Endothelial cell of umbilical vein (primary cell): ENCODE results near the gene SOX5. TPM values are rescaled to one million over a fixed set of nuclear protein-coding genes. Genes with fewer than 3 reads are reported as not detected.

Experiments
- BruUV-seq: library from RNA; stranded (reverse); fragments of 400-500 nt; replicated peaks from 2 replicates; lab custom pipeline; 2021; lab: Mats Ljungman, UMichigan
- CTCF ChIA-PET: fragments of 300-600, 350-600 bp; sonication (Branson Sonifier 250); formaldehyde crosslinking; loops from one replicate; lab custom pipeline; 2021; ENCODE audit warnings: antibody characterized with exemption, inconsistent platforms; lab: Charles Lee
- POLR2A ChIA-PET: fragments of 300-600, 350-600 bp; sonication (Branson Sonifier 250); formaldehyde crosslinking; loops from one replicate; lab custom pipeline; 2021; ENCODE audit warnings: antibody characterized with exemption, inconsistent platforms; lab: Charles Lee
- DNase-seq: peaks from one replicate; pipeline ENCODE4 v3.0.0-alpha.2; 2011; ENCODE audit warnings: low read depth, low spot score
- FAIRE-seq: peaks from 2 replicates; lab custom pipeline; 2011; peaks lifted over from hg19 to GRCh38; lab: Jason Lieb, UNC
- H2AFZ ChIP-seq: 2 replicates; pipeline ENCODE4 v1.6.0; 2012; ENCODE audit warnings: low read depth, low read length, control low read depth, inconsistent platforms
- H3K27ac ChIP-seq: 2 replicates; pipeline ENCODE4 v1.5.1; 2011; ENCODE audit warnings: low read depth, mild to moderate bottlenecking, control low read depth, low read length, moderate library complexity; ENCODE audit not compliant: insufficient read depth
- H3K27me3 ChIP-seq, 2 experiments: 2 replicates each; pipeline versions ENCODE4 v1.6.0 to v1.6.1; 2011; ENCODE audit warnings: low read length in 2 of 2, mixed read lengths in 1 of 2; ENCODE audit not compliant: control insufficient read depth in 2 of 2, insufficient read depth in 2 of 2
- H3K36me3 ChIP-seq, 2 experiments: 2 replicates in 1 of 2; 3 replicates in 1 of 2; pipeline ENCODE4 v1.5.1; 2011; ENCODE audit warnings: low read length in 2 of 2, mild to moderate bottlenecking in 1 of 2, moderate library complexity in 1 of 2; ENCODE audit not compliant: control insufficient read depth in 2 of 2, insufficient read depth in 2 of 2; ENCODE audit errors: extremely low read depth in 1 of 2
- H3K4me1 ChIP-seq: 3 replicates; pipeline ENCODE4 v1.5.1; 2011; ENCODE audit warnings: mild to moderate bottlenecking, low read length; ENCODE audit not compliant: control insufficient read depth, insufficient read depth; ENCODE audit errors: extremely low read depth
- H3K4me2 ChIP-seq: 2 replicates; pipeline ENCODE4 v1.6.1; 2011; ENCODE audit warnings: low read length, control low read depth, mixed read lengths; ENCODE audit not compliant: insufficient read depth
- H3K4me3 ChIP-seq, 3 experiments: fragments of 200-600 bp in 1 of 3; sonication (generic), shearing (Covaris generic) in 1 of 3; replicated peaks in 1 of 3; 2 replicates each; pipeline ENCODE4 v1.5.1; 2011 to 2016; ENCODE audit warnings: control low read depth in 3 of 3, low read length in 3 of 3, mild to moderate bottlenecking in 2 of 3, inconsistent platforms in 1 of 3, low read depth in 1 of 3, moderate library complexity in 1 of 3; ENCODE audit not compliant: insufficient read depth in 1 of 3
- H3K79me2 ChIP-seq: 2 replicates; pipeline ENCODE4 v1.6.0; 2012; ENCODE audit warnings: low read length, inconsistent platforms; ENCODE audit not compliant: control insufficient read depth, insufficient read depth
- H3K9ac ChIP-seq: replicated peaks from 2 replicates; pipeline ENCODE3; 2011; ENCODE audit warnings: low read length, control low read depth; ENCODE audit not compliant: insufficient read depth; ENCODE audit errors: extremely low read depth
- H3K9me1 ChIP-seq: replicated peaks from 3 replicates; pipeline ENCODE4 v1.6.0; 2011; ENCODE audit warnings: mild to moderate bottlenecking, low read length; ENCODE audit not compliant: control insufficient read depth, insufficient read depth; ENCODE audit errors: extremely low read depth
- H3K9me3 ChIP-seq: replicated peaks from 2 replicates; pipeline ENCODE4 v1.5.1; 2012; ENCODE audit warnings: low read length, inconsistent platforms; ENCODE audit not compliant: control insufficient read depth, insufficient read depth
- H4K20me1 ChIP-seq: replicated peaks from 2 replicates; pipeline ENCODE3; 2011; ENCODE audit warnings: mild to moderate bottlenecking, low read length; ENCODE audit not compliant: control insufficient read depth, insufficient read depth; ENCODE audit errors: extremely low read depth
- CTCF ChIP-seq, 2 donors: IDR thresholded peaks; 1 replicate in 1 of 2; 2 replicates in 1 of 2; pipeline ENCODE4 v1.5.1; 2011; ENCODE audit warnings: low read length in 2 of 2, mild to moderate bottlenecking in 2 of 2, moderate library complexity in 2 of 2, control low read depth in 1 of 2, inconsistent platforms in 1 of 2, low read depth in 1 of 2; ENCODE audit not compliant: insufficient read depth in 1 of 2; ENCODE audit errors: extremely low read depth in 1 of 2
- EZH2 ChIP-seq: IDR thresholded peaks from 2 replicates; pipeline ENCODE4 v1.6.1; 2012; ENCODE audit warnings: borderline replicate concordance, low read depth, mild to moderate bottlenecking, moderate library complexity, low read length, inconsistent platforms; ENCODE audit not compliant: severe bottlenecking
- FOS ChIP-seq: IDR thresholded peaks from 2 replicates; pipeline ENCODE4 v1.6.1; 2011; ENCODE audit warnings: mild to moderate bottlenecking, low read length, moderate library complexity, borderline replicate concordance; ENCODE audit not compliant: insufficient read depth
- GATA2 ChIP-seq: IDR thresholded peaks from 2 replicates; pipeline ENCODE4 v1.7.0; 2011; ENCODE audit warnings: low read depth, mild to moderate bottlenecking, moderate library complexity, mixed read lengths, low read length; ENCODE audit not compliant: insufficient read length, insufficient read depth
- JUN ChIP-seq: IDR thresholded peaks from 2 replicates; pipeline ENCODE4 v1.6.1; 2011; ENCODE audit warnings: borderline replicate concordance, low read depth; ENCODE audit not compliant: insufficient read length, insufficient read depth
- MYC ChIP-seq: IDR thresholded peaks from one replicate; pipeline ENCODE4 v1.6.1; 2011; ENCODE audit warnings: mild to moderate bottlenecking, low read depth, low read length
- POLR2A ChIP-seq: IDR thresholded peaks from 2 replicates; pipeline ENCODE4 v1.6.1; 2012; ENCODE audit warnings: low read depth, mild to moderate bottlenecking, control low read depth, low read length
- POLR2AphosphoS5 ChIP-seq: IDR thresholded peaks from 2 replicates; pipeline ENCODE4 v1.6.1; 2012; ENCODE audit warnings: low read depth, mild to moderate bottlenecking, control low read depth, low read length, moderate library complexity; ENCODE audit not compliant: insufficient read depth
- dilution Hi-C: fragments of 300-500 bp; cut with MboI; formaldehyde crosslinking; loops from one replicate; pipeline ENCODE4 v1.15.0; 2019; ENCODE audit warnings: low sequenced_read_pairs; ENCODE audit not compliant: extremely low pct_ligation_motif_present
- intact Hi-C: fragments of 100-400 bp; cut with micrococcal nuclease; formaldehyde crosslinking; loops from one replicate; pipeline ENCODE4 v1.10.0; 2022
- polyA plus RNA-seq, 4 experiments: library from polyadenylated mRNA; depleted of rRNA in 3 of 4; stranded (reverse) in 3 of 4; unstranded in 1 of 4; fragments of >200 nt; gene quantifications; 2 replicates each; pipeline versions ENCODE4 v1.2.1 to v1.2.3, GENCODE V29; 2011 to 2012; ENCODE audit warnings: missing spikeins in 1 of 4
- total RNA-seq: library from RNA; stranded (reverse); gene quantifications from 2 replicates; pipeline ENCODE4 v1.2.3, GENCODE V29; 2021
- TF ChIP-seq, protein P1 (sequence below): IDR thresholded peaks from 2 replicates; pipeline ENCODE4 v1.6.1; 2011; ENCODE audit not compliant: insufficient read depth, insufficient read length

SOX5 gene
- total and polyA plus RNA-seq, 2 donors (not counting 3 experiments of a cell fraction or from before 2014, with no cell fraction given): 0.63 to 3.5 TPM

DNA sequence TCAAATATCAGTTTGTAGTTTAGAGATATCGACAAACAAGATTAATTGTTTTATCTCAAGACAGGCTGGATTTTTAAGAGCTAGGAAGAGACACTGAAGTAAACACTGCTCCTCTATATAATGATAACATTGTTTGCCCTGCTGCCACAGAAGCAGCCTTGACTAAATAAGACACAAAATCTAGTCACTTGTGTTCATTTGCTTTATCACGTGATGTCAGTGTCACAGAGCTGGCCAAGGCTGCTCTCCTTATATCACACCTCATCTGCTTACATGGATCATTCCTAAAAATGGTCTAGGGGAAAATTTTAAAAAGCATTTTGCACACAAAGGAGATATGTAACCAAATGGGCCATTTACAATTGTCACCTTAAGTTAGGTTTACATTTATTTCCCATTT lies 64.1 kb downstream of the SOX5 start:
- POLR2A ChIA-PET: no interaction called here
- H3K9me1 ChIP-seq: no peaks in the 10 kb centered on the region
- no peaks in the 10 kb centered on the region for H3K9me3 ChIP-seq
- H3K4me1 ChIP-seq: peaks cover 7% of the 10 kb centered on the region
- no peak overlapping the region for H2AFZ ChIP-seq
- H3K79me2 ChIP-seq: no peaks in the 10 kb centered on the region
- no peak overlapping the region for H3K4me2 ChIP-seq
- no peak overlapping the region for H3K27ac ChIP-seq
- dilution Hi-C loops: no loop called here
- H3K36me3 ChIP-seq: no peaks in the 10 kb centered on the region
- no peaks in the 10 kb centered on the region for H4K20me1 ChIP-seq
- FAIRE-seq (no peak), DNase-seq (no peak)
- no TSS peak for BruUV-seq
- H3K9ac ChIP-seq: no peak overlapping the region
- H3K27me3 ChIP-seq: peaks cover 0 to 2% of the 10 kb centered on the region in 2 experiments
- no peak for TF ChIP-seq POLR2A
- TF ChIP-seq POLR2AphosphoS5: no peak
- TF ChIP-seq, protein P1, sequence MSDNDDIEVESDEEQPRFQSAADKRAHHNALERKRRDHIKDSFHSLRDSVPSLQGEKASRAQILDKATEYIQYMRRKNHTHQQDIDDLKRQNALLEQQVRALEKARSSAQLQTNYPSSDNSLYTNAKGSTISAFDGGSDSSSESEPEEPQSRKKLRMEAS: no peak
- no peak for TF ChIP-seq FOS
- no peak for TF ChIP-seq EZH2
- TF ChIP-seq GATA2: no peak
- CTCF ChIA-PET: interaction anchor here (0.8 kb wide), 1 partner anchor 25 kb away, joined by 3 read pairs; no protein-coding TSS in a partner anchor
- no peak overlapping the region for H3K4me3 ChIP-seq
- intact Hi-C loops: no loop called here

- DNase-seq: no peak
- CTCF ChIA-PET: interaction anchor here (0.8 kb wide), 1 partner anchor 26 kb away, joined by 3 read pairs; no protein-coding TSS in a partner anchor
- Histone ChIP-seq H3K4me3 (no peak overlapping the region), H3K27ac (no peak overlapping the region), H3K36me3 (no peaks in the 10 kb centered on the region), H3K9me1 (no peaks in the 10 kb centered on the region), H3K4me1 (peaks cover 7% of the 10 kb centered on the region), H3K79me2 (no peaks in the 10 kb centered on the region), H3K9me3 (no peaks in the 10 kb centered on the region), H3K4me2 (no peak overlapping the region), H3K9ac (no peak overlapping the region), H4K20me1 (no peaks in the 10 kb centered on the region), H3K27me3 (peaks cover 0 to 2% of the 10 kb centered on the region in 2 experiments), H2AFZ (no peak overlapping the region)
- BruUV-seq: no TSS peak
- intact Hi-C loops: no loop called here
- FAIRE-seq: no peak
- TF ChIP-seq CTCF (IDR thresholded peaks at IDR 0.05; ENCODE audit: extremely low read depth in 1 of 2, insufficient read depth in 1 of 2, low read depth in 1 of 2, low read length in 2 of 2): no peak
- TF ChIP-seq FOS: no peak
- no peak for TF ChIP-seq POLR2A
- no peak for TF ChIP-seq GATA2
- TF ChIP-seq POLR2AphosphoS5: no peak
- no peak for TF ChIP-seq JUN
- TF ChIP-seq EZH2: no peak
- TF ChIP-seq, protein P1: no peak
- no peak for TF ChIP-seq MYC
- POLR2A ChIA-PET: no interaction called here
- dilution Hi-C loops: no loop called here
Measured at GRCh38 chr12:23884909-23885308, 64.6 kb downstream of the SOX5 start.
